HG02610 (cell line): Measurements from ENCODE around the gene MPRIP.
A peak's percentile ranks its signal among the peaks of the same experiment; 100 is the strongest.

Experiments
- ATAC-seq: cut with Tn5 transposase; IDR thresholded peaks from one replicate; pipeline ENCODE4 v1.9.1; 2021; ENCODE audit warnings: mild to moderate bottlenecking, moderate library complexity; ENCODE audit not compliant: unreplicated experiment

Gene MPRIP

DNA sequence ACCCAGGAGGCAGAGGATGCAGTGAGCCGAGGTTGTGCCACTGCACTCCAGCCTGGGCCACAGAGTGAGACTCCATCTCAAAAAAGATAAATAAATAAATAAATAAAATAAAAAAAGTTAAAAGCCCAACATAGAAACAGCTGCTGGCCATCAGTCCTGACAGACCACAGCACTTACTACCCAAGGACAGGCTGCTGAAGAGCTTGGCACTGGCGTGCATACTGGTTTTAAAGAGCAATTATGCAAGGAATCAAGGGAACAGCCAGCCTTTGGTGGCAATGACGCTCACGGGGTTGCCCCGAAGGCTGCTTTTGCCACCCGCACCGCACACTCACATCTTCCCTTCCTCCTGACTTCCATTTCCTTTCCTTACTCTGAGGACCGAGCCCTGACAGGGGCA, 159.7 kb downstream of the MPRIP start:
- no peak for ATAC-seq

GRCh38 chr17:17203173-17203730, 161.0 kb downstream of the MPRIP start:
- no peak for ATAC-seq

DNA sequence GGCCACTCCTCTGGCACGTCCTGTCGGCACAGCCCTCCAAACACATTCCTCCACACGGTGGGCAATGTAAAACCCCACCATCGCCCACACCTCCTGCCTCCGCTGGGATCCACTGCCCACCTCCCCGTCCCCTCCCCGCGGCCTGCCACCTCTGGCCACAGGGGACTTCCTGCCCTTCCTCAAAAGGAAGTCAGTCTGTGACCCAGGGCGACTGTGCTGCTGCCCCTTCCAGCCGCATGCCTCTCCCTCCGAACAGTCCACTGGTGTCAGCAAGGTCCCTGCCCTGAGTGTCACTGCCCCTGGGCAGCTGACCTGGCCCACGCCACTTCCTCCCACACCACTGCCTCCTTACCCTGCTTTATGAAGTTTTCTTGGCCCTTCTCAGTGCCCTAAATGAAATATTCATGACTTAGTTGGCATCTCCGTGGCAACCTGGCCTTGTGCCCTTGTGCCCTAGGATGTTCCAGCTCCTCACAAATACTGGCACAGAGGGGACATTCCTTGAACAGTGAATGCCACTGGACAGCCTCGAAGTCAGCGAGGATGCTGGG, 161.9 kb downstream of the MPRIP start:
- no peak for ATAC-seq

- no peak for ATAC-seq
Measured at GRCh38 chr17:17204635-17205231, 162.5 kb downstream of the MPRIP start.

GRCh38 chr17:17205368-17206123, 163.3 kb downstream of the MPRIP start:
- peak; percentile 63 for ATAC-seq

DNA sequence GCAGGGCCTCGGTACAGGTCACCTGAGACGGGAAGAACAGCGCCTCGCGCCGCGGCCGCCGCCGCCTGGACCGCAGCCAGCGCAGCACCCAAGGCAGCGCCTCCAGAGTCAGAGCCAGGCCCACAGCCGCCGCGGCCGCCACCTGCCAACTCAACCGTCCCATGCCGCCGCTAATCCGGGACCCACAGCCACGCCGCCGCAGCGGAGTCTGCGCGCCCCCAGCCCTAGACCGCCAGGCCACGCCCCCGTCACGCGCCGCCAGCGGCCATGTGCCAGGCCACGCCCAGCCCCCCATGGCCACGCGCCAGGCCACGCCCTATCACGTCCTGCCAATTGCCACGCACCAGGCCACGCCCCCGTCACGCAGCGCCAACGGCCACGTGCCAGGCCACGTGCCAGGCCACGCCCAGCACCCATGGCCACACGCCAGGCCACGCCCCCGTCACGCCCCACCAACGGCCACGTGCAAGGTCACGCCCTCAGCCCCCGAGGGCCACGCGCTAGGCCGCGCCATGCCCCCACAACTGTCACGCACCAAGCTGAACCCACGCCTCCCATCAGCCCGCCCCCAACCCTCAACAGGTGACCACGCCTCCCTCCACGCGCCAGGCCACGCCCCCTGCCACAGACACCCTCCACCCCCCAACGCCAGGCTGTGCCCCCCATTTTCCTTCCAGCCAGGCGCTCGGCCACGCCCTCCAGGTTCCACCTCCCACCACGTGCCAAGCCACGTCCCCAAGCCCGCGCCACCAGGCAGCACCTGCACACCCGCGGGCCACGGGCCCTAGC, 164.1 kb downstream of the MPRIP start, which contains the start of gene PLD6:
PLD6 (minus strand) TSS at position 210 of the 789 bp plus-strand sequence; CDS start at position 163, 47 bp downstream.
- ATAC-seq = peak; percentile 45

- ATAC-seq = no peak
Measured at GRCh38 chr17:17206913-17207335, 164.7 kb downstream of the MPRIP start.

- no peak for ATAC-seq
Measured at GRCh38 chr17:17207998-17208397, 165.7 kb downstream of the MPRIP start.

GRCh38 chr17:17213775-17214174, 171.5 kb downstream of the MPRIP start:
- no peak for ATAC-seq

GRCh38 chr17:17214646-17215436, 172.6 kb downstream of the MPRIP start:
- ATAC-seq = no peak

DNA sequence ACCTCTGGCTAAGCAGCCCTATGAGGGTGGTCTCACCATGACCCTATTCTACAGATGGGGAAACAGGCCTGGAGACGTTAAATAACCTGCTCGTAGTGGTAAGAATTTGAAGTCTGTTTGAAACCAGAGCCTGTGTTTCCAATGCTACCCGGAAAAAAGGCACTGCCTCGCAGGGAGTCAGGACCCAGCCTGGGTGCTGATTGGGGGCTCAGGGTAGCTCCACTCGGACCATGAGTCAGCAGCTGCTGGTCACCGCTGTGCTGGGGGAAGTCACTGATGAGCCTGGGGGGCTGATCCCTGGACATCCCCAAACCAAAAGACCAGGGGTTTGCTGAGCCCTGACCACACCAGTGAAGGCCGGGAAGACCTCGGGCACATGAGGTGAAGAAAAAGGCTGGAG, 173.3 kb downstream of the MPRIP start:
- no peak for ATAC-seq

DNA sequence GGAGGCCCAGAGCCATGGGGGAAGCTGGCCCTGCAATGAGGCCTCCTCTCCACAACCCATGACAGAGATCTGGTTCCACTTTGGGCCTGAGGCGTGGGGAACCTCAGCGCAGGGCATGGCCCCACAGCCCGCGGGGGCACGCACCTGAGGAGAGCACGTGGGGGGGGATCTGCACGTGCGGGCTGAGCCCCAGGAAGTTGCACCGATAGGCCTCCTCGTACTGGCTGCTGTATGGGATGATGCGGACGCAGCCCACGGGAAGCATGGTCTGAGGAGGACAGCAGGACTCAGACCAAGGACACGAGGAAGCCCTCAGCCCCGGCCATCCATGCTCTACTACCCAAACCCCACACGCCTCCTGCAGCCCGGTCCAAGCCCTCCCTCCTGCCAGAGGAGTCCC, 174.0 kb downstream of the MPRIP start:
- no peak for ATAC-seq

DNA sequence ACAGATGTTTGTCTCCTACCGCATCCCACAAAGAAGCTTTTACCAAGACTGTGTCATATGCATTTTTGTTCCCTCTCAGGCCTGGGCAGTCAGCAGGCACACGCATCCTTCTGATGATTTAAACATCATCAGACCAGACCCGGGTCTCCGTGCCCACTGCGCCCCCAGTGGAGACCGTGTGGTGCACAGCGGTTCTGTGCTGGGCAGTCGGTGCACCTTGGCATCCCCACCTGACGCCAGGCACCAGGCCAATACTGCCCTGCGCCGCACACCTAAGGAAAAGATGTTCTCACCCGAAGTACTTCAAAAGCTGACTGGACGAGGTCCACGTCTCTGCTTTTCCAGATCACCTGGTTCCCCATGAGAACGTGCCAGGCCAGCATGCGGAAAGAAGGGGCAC, 174.5 kb downstream of the MPRIP start:
- no peak for ATAC-seq

DNA sequence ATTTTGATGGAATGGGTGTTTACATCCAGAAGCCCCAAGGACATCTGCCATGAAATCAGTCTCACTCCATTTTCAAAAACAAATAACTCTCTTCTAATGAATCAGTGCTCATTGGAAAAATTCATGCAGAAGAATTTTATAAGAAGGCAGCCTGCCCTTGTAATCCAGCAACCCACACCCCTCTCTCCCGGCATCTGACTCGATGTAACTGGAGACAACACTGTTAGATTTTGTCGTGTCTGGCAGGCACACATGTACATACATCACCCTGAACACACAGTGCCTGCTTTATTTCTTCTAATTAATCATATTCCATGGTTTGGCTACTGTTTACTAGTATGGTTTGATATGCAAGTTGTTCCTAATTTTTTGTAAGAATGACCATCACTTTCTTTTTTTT, 175.7 kb downstream of the MPRIP start:
- ATAC-seq = no peak

DNA sequence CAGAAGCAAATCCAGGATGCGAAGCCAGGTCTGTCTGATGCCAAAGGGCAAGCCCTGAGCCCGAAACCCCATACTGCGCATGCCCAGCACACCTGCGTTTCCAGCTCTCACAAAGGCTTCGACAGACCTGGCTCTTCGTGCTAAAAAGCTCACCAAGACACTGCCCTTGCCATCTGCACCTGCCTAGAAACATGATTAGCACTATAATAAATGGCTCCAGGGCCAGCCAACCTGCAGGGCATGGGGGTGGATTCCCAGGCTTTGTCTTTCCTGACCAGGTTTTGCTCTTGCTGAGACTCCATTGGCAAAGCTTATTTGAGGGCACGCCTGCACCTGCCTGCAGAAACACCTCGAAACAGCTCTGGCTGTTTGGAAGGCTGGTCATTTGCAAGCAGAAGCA, 178.3 kb downstream of the MPRIP start:
- no peak for ATAC-seq

DNA sequence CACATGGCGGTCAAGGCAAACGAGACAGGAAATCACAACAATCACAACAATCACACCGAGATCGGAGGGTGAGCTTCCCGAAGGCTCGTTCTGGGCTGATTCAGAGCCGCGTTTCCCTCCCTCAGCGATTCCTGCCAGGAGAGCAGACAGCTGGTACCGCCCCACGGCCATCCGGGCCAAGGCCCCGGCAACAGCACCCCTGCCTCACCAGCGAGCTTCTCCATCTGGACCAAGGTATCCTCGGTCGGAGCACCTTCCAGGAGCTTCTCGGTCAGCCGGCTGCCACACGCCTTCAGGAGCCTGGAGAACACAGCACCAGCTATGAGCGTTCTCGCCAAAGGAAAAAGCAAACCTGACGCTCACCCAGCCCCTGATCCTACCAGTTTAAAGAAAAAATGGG, 179.1 kb downstream of the MPRIP start:
- no peak for ATAC-seq

- ATAC-seq = no peak
Measured at GRCh38 chr17:17223736-17224135, 181.5 kb downstream of the MPRIP start.

DNA sequence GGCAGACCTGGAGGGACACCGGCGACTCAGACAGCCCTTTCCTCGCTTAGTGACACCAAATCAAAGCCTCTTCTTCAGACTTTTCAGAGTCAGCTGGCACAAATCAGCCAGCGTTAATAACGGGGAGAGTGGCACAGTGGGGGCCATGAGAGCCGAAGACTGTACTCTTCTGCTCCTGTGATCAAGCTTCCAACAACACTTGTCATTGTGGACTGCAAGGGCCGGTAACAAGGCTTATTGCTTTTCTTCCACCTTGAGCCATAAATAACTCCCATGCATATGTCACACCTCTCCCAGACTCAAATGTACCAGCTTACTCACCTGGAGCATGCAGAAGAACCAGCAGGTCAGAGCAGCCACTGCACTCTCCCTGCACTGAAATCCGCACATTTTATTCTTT, 181.9 kb downstream of the MPRIP start:
- no peak for ATAC-seq

DNA sequence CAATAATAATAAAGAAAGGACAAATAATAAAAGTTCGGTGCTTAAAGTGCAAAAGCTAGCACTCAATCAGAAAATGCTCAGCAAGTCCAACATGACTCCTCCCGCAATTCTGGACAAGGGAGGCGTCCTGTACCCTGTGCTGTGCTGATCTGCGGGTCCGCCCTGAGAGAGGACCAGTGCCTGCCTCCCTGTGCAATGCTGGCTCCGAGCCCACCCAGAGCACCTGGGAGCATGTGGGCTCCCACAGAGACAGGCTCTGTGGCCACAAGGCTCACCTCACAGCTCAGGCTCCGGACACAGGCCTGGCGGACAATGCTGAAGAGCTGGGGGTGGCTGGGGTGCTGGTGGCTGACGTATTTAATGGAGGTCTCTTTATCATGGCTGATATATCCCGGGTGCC, 183.6 kb downstream of the MPRIP start:
- no peak for ATAC-seq
